LNCaP clone FGC (cell line): ENCODE measurements around the gene RAB28.

ENCODE experiments used
- DNase-seq: peaks from one replicate; pipeline ENCODE4 v3.0.0-alpha.2; 2011; ENCODE audit warnings: low read depth
- H3K4me3 ChIP-seq: 2 replicates; pipeline ENCODE4 v1.5.1; 2011; ENCODE audit warnings: mild to moderate bottlenecking, low read depth, low read length, control low read depth
- CTCF ChIP-seq: IDR thresholded peaks from 2 replicates; pipeline ENCODE4 v1.5.1; 2012; ENCODE audit warnings: mild to moderate bottlenecking; ENCODE audit not compliant: control insufficient read depth, insufficient read depth; ENCODE audit errors: extremely low read depth

Gene RAB28

GRCh38 chr4:13522282-13523104 lies 38.4 kb upstream of the RAB28 start:
- DNase-seq = no peak
- no peak overlapping the region for H3K4me3 ChIP-seq
- no peak for TF ChIP-seq CTCF

- DNase-seq = no peak
- TF ChIP-seq CTCF = no peak
- H3K4me3 ChIP-seq = no peak overlapping the region
Observed at GRCh38 chr4:13521047-13521446, 36.9 kb upstream of the RAB28 start.

GRCh38 chr4:13516315-13516860 lies 32.2 kb upstream of the RAB28 start:
- TF ChIP-seq CTCF = no peak
- H3K4me3 ChIP-seq = no peak overlapping the region
- DNase-seq = no peak

GRCh38 chr4:13515268-13515667 lies 31.1 kb upstream of the RAB28 start:
- DNase-seq = no peak
- no peak overlapping the region for H3K4me3 ChIP-seq
- TF ChIP-seq CTCF = no peak

GRCh38 chr4:13514722-13515121 lies 30.6 kb upstream of the RAB28 start:
- no peak for TF ChIP-seq CTCF
- H3K4me3 ChIP-seq = no peak overlapping the region
- DNase-seq = no peak

- no peak overlapping the region for H3K4me3 ChIP-seq
- TF ChIP-seq CTCF = no peak
- DNase-seq = no peak
Observed at GRCh38 chr4:13511101-13511500, 27.0 kb upstream of the RAB28 start.
